Spleen (tissue), 11 donors: ENCODE results near the gene PAK3. TPM values are rescaled to one million over a fixed set of nuclear protein-coding genes. Genes with fewer than 3 reads are reported as not detected.

Experiments used
- DNase-seq: peaks from one replicate; pipeline ENCODE4 v3.0.0-alpha.2; 2020
- H3K27ac ChIP-seq, 8 donors: fragments of 200-600 bp; sonication (generic) in 7 of 8; 1 replicate in 4 of 8; 2 replicates in 4 of 8; pipeline versions ENCODE4 v1.5.0 to v1.8.0; 2016 to 2021; ENCODE audit warnings: inconsistent platforms in 4 of 8, mild to moderate bottlenecking in 4 of 8, moderate library complexity in 1 of 8
- H3K27me3 ChIP-seq, 7 donors: fragments of 200-600 bp; sonication (generic) in 6 of 7; replicated peaks in 1 of 7; 1 replicate in 4 of 7; 2 replicates in 3 of 7; pipeline versions ENCODE4 v1.5.0 to v1.8.0; 2016 to 2021; ENCODE audit warnings: inconsistent platforms in 3 of 7, mild to moderate bottlenecking in 1 of 7
- H3K36me3 ChIP-seq, 6 donors: fragments of 200-600 bp; sonication (generic) in 5 of 6; 1 replicate in 4 of 6; 2 replicates in 2 of 6; pipeline versions ENCODE4 v1.5.0 to v1.8.0; 2016 to 2021; ENCODE audit warnings: inconsistent platforms in 2 of 6
- H3K4me1 ChIP-seq, 6 donors: fragments of 200-600 bp; sonication (generic) in 5 of 6; 1 replicate in 3 of 6; 2 replicates in 3 of 6; pipeline versions ENCODE4 v1.5.0 to v1.8.0; 2016 to 2021; ENCODE audit warnings: inconsistent platforms in 3 of 6
- H3K4me3 ChIP-seq, 8 donors: fragments of 200-600 bp; sonication (generic) in 7 of 8; 1 replicate in 4 of 8; 2 replicates in 4 of 8; pipeline versions ENCODE4 v1.5.0 to v1.8.0; 2016 to 2021; ENCODE audit warnings: inconsistent platforms in 4 of 8, mild to moderate bottlenecking in 4 of 8, moderate library complexity in 2 of 8
- H3K9me3 ChIP-seq, 8 donors: fragments of 200-600 bp; sonication (generic) in 7 of 8; 1 replicate in 4 of 8; 2 replicates in 4 of 8; pipeline versions ENCODE4 v1.5.0 to v1.8.0; 2016 to 2021; ENCODE audit warnings: inconsistent platforms in 4 of 8
- CTCF ChIP-seq, 11 experiments: fragments of 200-600 bp in 7 of 11; fragments of 450-650 bp in 4 of 11; sonication (generic) in 4 of 11; IDR thresholded peaks in 8 of 11; conservative IDR thresholded peaks in 3 of 11; 1 replicate in 7 of 11; 2 replicates in 4 of 11; pipeline versions ENCODE4 v1.4.0 to v1.8.0; 2016 to 2021; ENCODE audit warnings: antibody characterized with exemption in 11 of 11, inconsistent platforms in 4 of 11, mild to moderate bottlenecking in 1 of 11
- POLR2A ChIP-seq, 3 donors: fragments of 450-650 bp; IDR thresholded peaks; one replicate each; pipeline ENCODE4 v1.5.1; 2017; ENCODE audit warnings: antibody characterized with exemption in 3 of 3, mild to moderate bottlenecking in 1 of 3
- POLR2AphosphoS5 ChIP-seq, 3 donors: sonication (generic); formaldehyde crosslinking; IDR thresholded peaks; one replicate each; pipeline ENCODE4 v1.5.1; 2017; ENCODE audit warnings: antibody characterized with exemption in 3 of 3
- WGBS, 5 donors: extraction: QIAGEN DNeasy Blood & Tissue Kit in 3 of 5; methylation state at CpG; one replicate each; pipeline versions ENCODE4 v1.1.5 to v1.1.7; 2013 to 2018; 5-methylcytosine and 5-hydroxymethylcytosine counted together
- intact Hi-C: fragments of 100-400 bp; cut with DNase I; formaldehyde crosslinking; loops from one replicate; pipeline ENCODE4 v1.15.0; 2023; ENCODE audit warnings: low total_unique reads
- polyA plus RNA-seq, 3 donors: library from polyadenylated mRNA; stranded (reverse); fragments of 200-250 nt; gene quantifications; one replicate each; pipeline ENCODE4 v1.2.1, GENCODE V29; 2013
- total RNA-seq, 7 donors: library from RNA; depleted of rRNA in 3 of 7; stranded (reverse); fragments of >200 nt in 3 of 7; fragmentation: NEBNext Ultra II Directional in 4 of 7; extraction: Animal tissue kit (Norgen Biotek cat#: 25700) in 4 of 7; gene quantifications; one replicate each; pipeline versions ENCODE4 v1.1.0 to v1.2.1, GENCODE V29; 2016 to 2021
- donor health status: healthy with polysubstance abuse.
- donor health status: DM: no; HTN: no; CAD: no; lungs with moderate emphysema.
- donor health status: DM: no; HTN: no; CAD: no.
- donor health status: Bipolar disorder and iron deficiency.
- donor health status: healthy.
- donor health status: DM: no; HTN: no; CAD: no.
- donor health status: DM: yes; HTN: yes; CAD: no.

Gene PAK3
- total and polyA plus RNA-seq, 10 donors, result 0.09 to 7.3 (median 2.7) TPM

- TF ChIP-seq POLR2A (IDR thresholded peaks at IDR 0.05) (no peak), CTCF (IDR thresholded peaks at IDR 0.05 in 8 of 11, conservative IDR thresholded peaks at IDR 0.05 in 3 of 11) (no peak), POLR2AphosphoS5 (IDR thresholded peaks at IDR 0.05) (no peak)
- H3K4me3 ChIP-seq, result no peak overlapping the region
These were observed 37.4 kb downstream of the PAK3 start for GRCh38 chrX:111133389-111133788.

GRCh38 chrX:111145878-111146277, 49.9 kb downstream of the PAK3 start:
- Histone ChIP-seq H3K27me3 (peaks cover 0 to 6% (median 0%) of the 10 kb centered on the region in 7 donors), H3K4me3 (no peak overlapping the region), H3K27ac (no peak overlapping the region), H3K9me3 (no peaks in the 10 kb centered on the region), H3K4me1 (no peaks in the 10 kb centered on the region), H3K36me3 (no peaks in the 10 kb centered on the region)
- intact Hi-C loops, result no loop called here
- no peak for DNase-seq
- TF ChIP-seq POLR2AphosphoS5 (IDR thresholded peaks at IDR 0.05) (no peak), CTCF (IDR thresholded peaks at IDR 0.05 in 8 of 11, conservative IDR thresholded peaks at IDR 0.05 in 3 of 11) (no peak), POLR2A (IDR thresholded peaks at IDR 0.05) (no peak)

More at GRCh38 chrX:111133389-111133788, 37.4 kb downstream of the PAK3 start:
- H3K9me3 ChIP-seq, result no peaks in the 10 kb centered on the region
- intact Hi-C loops, result no loop called here
- DNase-seq, result no peak
- peaks cover 0 to 14% (median 0%) of the 10 kb centered on the region in 7 donors for H3K27me3 ChIP-seq
- no peaks in the 10 kb centered on the region for H3K36me3 ChIP-seq
- H3K27ac ChIP-seq, result no peak overlapping the region
- H3K4me1 ChIP-seq, result no peaks in the 10 kb centered on the region

GRCh38 chrX:111151764-111152163, 55.8 kb downstream of the PAK3 start:
- H3K27ac ChIP-seq, result no peak overlapping the region
- no peaks in the 10 kb centered on the region for H3K9me3 ChIP-seq
- no peaks in the 10 kb centered on the region for H3K36me3 ChIP-seq
- DNase-seq, result no peak
- H3K27me3 ChIP-seq, result peaks cover 0 to 6% (median 0%) of the 10 kb centered on the region in 7 donors
- intact Hi-C loops, result no loop called here
- no peak overlapping the region for H3K4me3 ChIP-seq
- TF ChIP-seq CTCF (IDR thresholded peaks at IDR 0.05 in 8 of 11, conservative IDR thresholded peaks at IDR 0.05 in 3 of 11) (no peak), POLR2AphosphoS5 (IDR thresholded peaks at IDR 0.05) (no peak), POLR2A (IDR thresholded peaks at IDR 0.05) (no peak)
- 70 to 96% (median 89%) methylated on average over 3 of the region's 3 CpGs for WGBS, 5 donors
- H3K4me1 ChIP-seq, result no peaks in the 10 kb centered on the region

GRCh38 chrX:111159232-111159631, 63.2 kb downstream of the PAK3 start:
- H3K9me3 ChIP-seq, result peaks cover 0 to 3% (median 0%) of the 10 kb centered on the region in 8 donors
- intact Hi-C loops, result no loop called here
- no peaks in the 10 kb centered on the region for H3K4me1 ChIP-seq
- no peak for TF ChIP-seq POLR2AphosphoS5 (IDR thresholded peaks at IDR 0.05)
- TF ChIP-seq CTCF (IDR thresholded peaks at IDR 0.05 in 8 of 11, conservative IDR thresholded peaks at IDR 0.05 in 3 of 11), result no peak
- TF ChIP-seq POLR2A (IDR thresholded peaks at IDR 0.05), result no peak
- no peak overlapping the region for H3K4me3 ChIP-seq
- H3K27ac ChIP-seq, result no peak overlapping the region
- H3K27me3 ChIP-seq, result peaks cover 0 to under 1% (median 0%) of the 10 kb centered on the region in 7 donors
- WGBS, 5 donors, result 70 to 89% (median 80%) methylated on average over 3 of the region's 3 CpGs
- DNase-seq, result no peak
- no peaks in the 10 kb centered on the region for H3K36me3 ChIP-seq
